Neural progenitor cell (in vitro differentiated cells): Measurements from ENCODE around the gene KCNIP1. TPM values are rescaled to one million over a fixed set of nuclear protein-coding genes. Genes with fewer than 3 reads are reported as not detected.

Source experiments
- DNase-seq: peaks from one replicate; pipeline ENCODE4 v3.0.0-alpha.2; 2016; ENCODE audit warnings: low spot score
- H2AFZ ChIP-seq: fragments of 200-600 bp; sonication (generic); replicated peaks from 2 replicates; pipeline ENCODE4 v1.6.1; 2016; ENCODE audit warnings: antibody characterized with exemption
- H3F3A ChIP-seq: fragments of 200-600 bp; sonication (generic); 2 replicates; pipeline ENCODE4 v1.6.1; 2016; ENCODE audit warnings: antibody characterized with exemption, low read depth
- H3K27ac ChIP-seq: fragments of 200-600 bp; sonication (generic); 2 replicates; pipeline ENCODE4 v1.5.1; 2016; ENCODE audit warnings: mild to moderate bottlenecking
- H3K27me3 ChIP-seq: fragments of 200-600 bp; sonication (generic); 2 replicates; pipeline ENCODE4 v1.6.1; 2016; ENCODE audit warnings: mild to moderate bottlenecking, moderate library complexity
- H3K36me3 ChIP-seq: fragments of 200-600 bp; sonication (generic); 2 replicates; pipeline ENCODE4 v1.5.1; 2016
- H3K4me1 ChIP-seq: fragments of 200-600 bp; sonication (generic); 2 replicates; pipeline ENCODE4 v1.6.1; 2016; ENCODE audit warnings: mixed run types
- H3K4me2 ChIP-seq: fragments of 200-600 bp; sonication (generic); 2 replicates; pipeline ENCODE4 v1.6.1; 2016
- H3K4me3 ChIP-seq: fragments of 200-600 bp; sonication (generic); 2 replicates; pipeline ENCODE4 v1.5.1; 2016
- H3K79me2 ChIP-seq: fragments of 200-600 bp; sonication (generic); 2 replicates; pipeline ENCODE4 v1.6.1; 2016; ENCODE audit warnings: low read depth
- H3K9ac ChIP-seq: fragments of 200-600 bp; sonication (generic); 2 replicates; pipeline ENCODE4 v1.6.1; 2016
- H3K9me3 ChIP-seq: fragments of 200-600 bp; sonication (generic); 2 replicates; pipeline ENCODE4 v1.5.1; 2016; ENCODE audit warnings: low read depth
- H4K20me1 ChIP-seq: fragments of 200-600 bp; sonication (generic); 2 replicates; pipeline ENCODE4 v1.6.1; 2016; ENCODE audit warnings: low read depth
- H3K27ac Mint-ChIP-seq: 3 replicates; pipeline ENCODE4 v1.8.0; 2021; ENCODE audit warnings: mixed read lengths
- H3K27me3 Mint-ChIP-seq: 2 replicates; pipeline ENCODE4 v1.8.0; 2022; ENCODE audit warnings: low read depth, mild to moderate bottlenecking, inconsistent platforms, moderate library complexity, mixed read lengths; ENCODE audit not compliant: insufficient read depth
- H3K36me3 Mint-ChIP-seq: 3 replicates; pipeline ENCODE4 v1.8.0; 2021; ENCODE audit warnings: mixed read lengths
- H3K4me1 Mint-ChIP-seq: 3 replicates; pipeline ENCODE4 v1.8.0; 2021; ENCODE audit warnings: mixed read lengths
- H3K4me3 Mint-ChIP-seq: 3 replicates; pipeline ENCODE4 v1.8.0; 2021; ENCODE audit warnings: mild to moderate bottlenecking, moderate library complexity, mixed read lengths
- H3K9me3 Mint-ChIP-seq: 3 replicates; pipeline ENCODE4 v1.8.0; 2020; ENCODE audit warnings: mixed read lengths
- CTCF ChIP-seq: fragments of 200-600 bp; sonication (generic); IDR thresholded peaks from 2 replicates; pipeline ENCODE4 v1.5.1; 2017; ENCODE audit warnings: antibody characterized with exemption, mild to moderate bottlenecking
- EZH2 ChIP-seq: fragments of 200-600 bp; sonication (generic); IDR thresholded peaks from 2 replicates; pipeline ENCODE4 v1.6.1; 2017; ENCODE audit warnings: antibody characterized with exemption, mild to moderate bottlenecking, moderate library complexity
- EZH2phosphoT487 ChIP-seq: fragments of 200-600 bp; sonication (generic); IDR thresholded peaks from 2 replicates; pipeline ENCODE4 v1.6.1; 2017; ENCODE audit warnings: antibody characterized with exemption
- total RNA-seq: library from RNA; depleted of rRNA; stranded (reverse); fragments of >200 nt; gene quantifications from 2 replicates; pipeline ENCODE4 v1.2.3, GENCODE V29; 2015; ENCODE audit warnings: low replicate concordance

The KCNIP1 gene
- total RNA-seq, 1 donor from 2014 or later, result 2.8 TPM

- Histone ChIP-seq H3K4me3 (no peak overlapping the region), H3K36me3 (no peaks in the 10 kb centered on the region), H3K4me2 (peak overlapping the region; percentile 58), H3K27me3 (peaks cover 22% of the 10 kb centered on the region), H3F3A (peaks cover 28% of the 10 kb centered on the region), H3K9me3 (no peaks in the 10 kb centered on the region), H2AFZ (no peak overlapping the region), H3K79me2 (no peaks in the 10 kb centered on the region), H3K27ac (no peak overlapping the region), H4K20me1 (peaks cover 17% of the 10 kb centered on the region), H3K4me1 (peaks cover 40% of the 10 kb centered on the region), H3K9ac (no peak overlapping the region)
- Mint-ChIP-seq H3K4me1 (peaks cover 40% of the 10 kb centered on the region), H3K27me3 (peaks cover 11% of the 10 kb centered on the region), H3K27ac (no peak overlapping the region), H3K4me3 (no peak overlapping the region), H3K36me3 (no peaks in the 10 kb centered on the region), H3K9me3 (no peaks in the 10 kb centered on the region)
- TF ChIP-seq EZH2 (no peak), EZH2phosphoT487 (peak; percentile 29), CTCF (no peak)
- DNase-seq, result peak; percentile 84
Observed at GRCh38 chr5:170612256-170612678, 108.4 kb downstream of the KCNIP1 start.

- Mint-ChIP-seq H3K9me3 (no peaks in the 10 kb centered on the region), H3K4me3 (peak overlapping the region; percentile 13), H3K27me3 (peaks cover 11% of the 10 kb centered on the region), H3K27ac (no peak overlapping the region), H3K36me3 (no peaks in the 10 kb centered on the region), H3K4me1 (peaks cover 42% of the 10 kb centered on the region)
- H3K36me3 ChIP-seq, result no peaks in the 10 kb centered on the region
- peaks cover 17% of the 10 kb centered on the region for H4K20me1 ChIP-seq
- H2AFZ ChIP-seq, result no peak overlapping the region
- peaks cover 46% of the 10 kb centered on the region for H3K4me1 ChIP-seq
- H3K27ac ChIP-seq, result no peak overlapping the region
- no peaks in the 10 kb centered on the region for H3K9me3 ChIP-seq
- H3K4me2 ChIP-seq, result peak overlapping the region; percentile 2
- DNase-seq, result no peak
- H3K27me3 ChIP-seq, result peaks cover 19% of the 10 kb centered on the region
- TF ChIP-seq EZH2, result no peak
- TF ChIP-seq EZH2phosphoT487, result no peak
- TF ChIP-seq CTCF, result no peak
- H3K4me3 ChIP-seq, result no peak overlapping the region
- H3K79me2 ChIP-seq, result no peaks in the 10 kb centered on the region
- H3F3A ChIP-seq, result peaks cover 28% of the 10 kb centered on the region
- no peak overlapping the region for H3K9ac ChIP-seq
Observed at GRCh38 chr5:170614065-170614490, 110.3 kb downstream of the KCNIP1 start.

GRCh38 chr5:170614720-170615119 lies 110.9 kb downstream of the KCNIP1 start:
- no peak overlapping the region for H3K27ac Mint-ChIP-seq
- H3K36me3 ChIP-seq, result no peaks in the 10 kb centered on the region
- H3K36me3 Mint-ChIP-seq, result no peaks in the 10 kb centered on the region
- no peaks in the 10 kb centered on the region for H3K79me2 ChIP-seq
- no peak overlapping the region for H3K4me3 Mint-ChIP-seq
- no peak for TF ChIP-seq EZH2phosphoT487
- TF ChIP-seq EZH2, result no peak
- TF ChIP-seq CTCF, result no peak
- H2AFZ ChIP-seq, result no peak overlapping the region
- peaks cover 40% of the 10 kb centered on the region for H3K4me1 Mint-ChIP-seq
- peaks cover 17% of the 10 kb centered on the region for H4K20me1 ChIP-seq
- H3K27ac ChIP-seq, result no peak overlapping the region
- H3F3A ChIP-seq, result peaks cover 28% of the 10 kb centered on the region
- no peaks in the 10 kb centered on the region for H3K9me3 ChIP-seq
- peaks cover 19% of the 10 kb centered on the region for H3K27me3 ChIP-seq
- DNase-seq, result no peak
- H3K27me3 Mint-ChIP-seq, result peaks cover 11% of the 10 kb centered on the region
- peak overlapping the region; percentile 2 for H3K4me2 ChIP-seq
- no peaks in the 10 kb centered on the region for H3K9me3 Mint-ChIP-seq
- peaks cover 46% of the 10 kb centered on the region for H3K4me1 ChIP-seq
- no peak overlapping the region for H3K4me3 ChIP-seq
- no peak overlapping the region for H3K9ac ChIP-seq
